ENCODE results near the gene RPRD1B.
A peak's percentile ranks its signal among the peaks of the same experiment; 100 is the strongest.

The RPRD1B gene

DNA sequence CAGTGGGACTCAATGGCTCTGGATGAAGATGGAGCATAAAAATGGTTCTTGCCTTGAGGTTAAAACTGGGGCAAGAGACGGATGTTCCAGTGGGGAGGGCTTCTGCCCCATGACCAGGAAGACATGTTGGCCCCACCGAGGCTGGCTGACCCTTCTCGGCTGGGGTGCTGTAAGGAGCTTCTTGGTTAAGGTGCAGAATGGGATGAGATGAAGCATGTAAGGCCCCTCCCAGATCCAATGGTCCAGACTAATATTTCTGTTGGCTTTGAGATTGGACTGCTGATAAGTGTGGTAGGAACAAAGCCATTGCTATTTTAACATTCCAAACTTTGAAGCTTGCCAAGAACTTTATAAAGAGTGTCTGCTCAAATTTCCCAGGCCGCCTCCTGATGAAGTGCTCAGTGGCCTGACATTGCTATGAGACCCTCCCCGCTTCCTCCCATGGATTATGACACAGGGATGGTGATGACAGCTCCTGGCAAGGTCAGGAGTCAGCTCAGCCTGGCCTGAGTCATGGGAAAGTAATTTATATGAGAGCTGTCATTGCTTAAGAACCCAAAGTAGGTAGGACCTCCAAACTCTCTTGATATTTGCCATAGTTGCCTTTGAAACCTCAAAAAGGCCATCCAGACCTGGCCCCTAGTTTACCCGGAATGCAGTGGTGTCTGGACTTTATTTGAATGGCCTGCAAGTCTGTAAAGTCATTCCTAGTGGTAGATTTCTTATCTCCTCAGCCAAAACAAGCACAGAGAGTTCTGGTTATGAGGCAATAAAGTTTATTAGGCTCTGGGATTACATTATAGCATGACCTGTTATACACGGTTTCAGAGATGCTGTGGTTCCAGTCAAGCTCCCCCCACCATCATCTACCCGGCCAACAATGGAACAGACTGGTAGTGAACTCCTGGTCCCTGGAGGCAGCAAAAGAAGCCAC, 76.3 kb downstream of the RPRD1B start:
- H3K9ac ChIP-seq (ENCODE audit: low read depth in 1 of 2, low read length in 2 of 2) = no peak overlapping the region
- peaks cover 18% of the 10 kb centered on the region in 2 donors for H3K4me1 ChIP-seq (ENCODE audit: control insufficient read depth in 2 of 2, insufficient read depth in 2 of 2, low read length in 2 of 2)
- peak overlapping the region; percentile 45 to 49 for H3K27ac ChIP-seq (ENCODE audit: low read depth in 2 of 2, low read length in 2 of 2)
- no peak overlapping the region for H3K4me3 ChIP-seq (ENCODE audit: low read length in 2 of 2)
- no peaks in the 10 kb centered on the region for H3K36me3 ChIP-seq (ENCODE audit: control insufficient read depth in 2 of 2, insufficient read depth in 2 of 2, low read length in 2 of 2)
- peaks cover 2 to 9% of the 10 kb centered on the region in 2 donors for H3K27me3 ChIP-seq (ENCODE audit: control insufficient read depth in 2 of 2, insufficient read depth in 2 of 2, low read length in 2 of 2)
- no peaks in the 10 kb centered on the region for H3K9me3 ChIP-seq (ENCODE audit: control insufficient read depth in 2 of 2, low read length in 2 of 2)

DNA sequence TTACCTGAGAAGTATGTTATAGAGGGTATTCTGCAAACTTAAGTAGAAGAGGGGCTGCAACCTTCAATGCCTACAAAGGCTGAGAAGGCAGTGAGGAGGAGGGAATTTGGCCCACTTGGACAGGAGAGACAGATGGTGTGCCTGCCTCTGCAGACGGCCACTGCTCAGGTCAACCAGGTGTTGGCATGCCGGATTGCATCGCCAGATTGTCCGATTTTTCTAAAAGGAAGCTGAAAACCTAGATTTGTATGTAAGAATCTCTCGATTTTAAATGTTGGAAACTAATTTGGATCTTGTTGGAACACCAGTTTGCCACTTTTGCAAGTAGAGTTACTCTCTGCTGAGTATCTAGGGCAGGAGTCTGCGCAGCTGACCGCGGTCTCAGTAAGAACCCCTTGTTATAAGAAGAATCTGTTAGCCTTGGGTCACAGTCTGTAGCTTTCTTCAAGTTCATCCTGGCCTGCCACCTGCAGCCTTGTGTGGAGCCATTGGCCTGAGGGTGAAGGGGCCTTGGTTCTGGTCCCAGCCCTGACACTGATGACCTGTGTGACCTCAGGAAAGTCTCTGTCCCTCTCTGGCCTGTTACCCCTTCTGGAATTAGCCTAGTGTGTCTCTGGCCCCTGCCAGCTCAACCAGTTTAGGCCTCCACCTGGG, 77.1 kb downstream of the RPRD1B start:
- Histone ChIP-seq H3K4me1 (ENCODE audit: control insufficient read depth in 2 of 2, insufficient read depth in 2 of 2, low read length in 2 of 2) (peaks cover 18% of the 10 kb centered on the region in 2 donors), H3K27me3 (ENCODE audit: control insufficient read depth in 2 of 2, insufficient read depth in 2 of 2, low read length in 2 of 2) (peaks cover 2 to 9% of the 10 kb centered on the region in 2 donors), H3K27ac (ENCODE audit: low read depth in 2 of 2, low read length in 2 of 2) (peak overlapping the region in 1 of 2 donors; percentile 14), H3K4me3 (ENCODE audit: low read length in 2 of 2) (no peak overlapping the region), H3K9me3 (ENCODE audit: control insufficient read depth in 2 of 2, low read length in 2 of 2) (no peaks in the 10 kb centered on the region), H3K36me3 (ENCODE audit: control insufficient read depth in 2 of 2, insufficient read depth in 2 of 2, low read length in 2 of 2) (no peaks in the 10 kb centered on the region), H3K9ac (ENCODE audit: low read depth in 1 of 2, low read length in 2 of 2) (no peak overlapping the region)

DNA sequence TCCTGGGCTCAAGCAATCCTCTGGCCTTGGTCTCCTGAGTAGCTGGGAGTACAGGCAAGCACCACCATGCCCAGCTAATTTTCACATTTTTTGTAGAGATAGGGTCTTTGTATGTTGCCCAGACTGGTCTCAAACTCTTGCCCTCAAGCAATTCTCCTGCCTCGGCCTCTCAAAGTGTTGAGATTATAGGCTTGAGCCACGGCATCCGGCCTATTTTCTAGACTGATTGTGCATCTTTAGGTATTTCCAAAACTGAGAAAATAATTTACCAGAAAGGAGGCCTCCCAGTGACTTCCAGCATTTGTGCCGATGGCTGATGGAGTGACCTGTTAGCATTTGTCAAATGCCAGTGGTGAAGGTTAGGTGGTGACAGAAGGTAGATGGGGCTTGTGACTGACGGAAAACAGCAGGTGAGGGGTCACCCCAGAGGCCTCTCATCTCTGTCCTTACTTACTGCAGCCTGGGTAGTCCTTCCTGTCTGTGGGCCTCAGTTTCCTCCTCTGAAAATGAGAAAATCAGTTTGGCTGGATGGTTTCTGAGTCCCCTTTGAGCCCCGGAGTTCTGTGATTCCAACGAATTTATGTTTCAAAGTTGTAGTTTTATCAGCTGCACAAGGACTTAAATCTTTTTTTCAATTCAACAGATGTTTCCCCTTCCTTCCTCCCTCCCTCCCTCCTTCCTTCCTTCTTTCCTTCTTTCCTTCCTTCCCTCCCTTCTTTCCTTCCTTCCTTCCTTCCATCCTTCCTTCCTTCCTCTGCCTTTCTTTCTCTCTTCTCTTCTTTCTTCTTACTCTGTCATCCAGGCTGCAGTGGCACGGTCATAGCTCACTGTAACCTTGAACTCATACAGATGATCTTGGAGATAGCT, 78.1 kb downstream of the RPRD1B start:
- no peak overlapping the region for H3K9ac ChIP-seq (ENCODE audit: low read depth in 1 of 2, low read length in 2 of 2)
- no peak overlapping the region for H3K27ac ChIP-seq (ENCODE audit: low read depth in 2 of 2, low read length in 2 of 2)
- no peaks in the 10 kb centered on the region for H3K9me3 ChIP-seq (ENCODE audit: control insufficient read depth in 2 of 2, low read length in 2 of 2)
- peaks cover 2 to 9% of the 10 kb centered on the region in 2 donors for H3K27me3 ChIP-seq (ENCODE audit: control insufficient read depth in 2 of 2, insufficient read depth in 2 of 2, low read length in 2 of 2)
- no peak overlapping the region for H3K4me3 ChIP-seq (ENCODE audit: low read length in 2 of 2)
- H3K4me1 ChIP-seq (ENCODE audit: control insufficient read depth in 2 of 2, insufficient read depth in 2 of 2, low read length in 2 of 2) = peaks cover 18% of the 10 kb centered on the region in 2 donors
- H3K36me3 ChIP-seq (ENCODE audit: control insufficient read depth in 2 of 2, insufficient read depth in 2 of 2, low read length in 2 of 2) = no peaks in the 10 kb centered on the region

DNA sequence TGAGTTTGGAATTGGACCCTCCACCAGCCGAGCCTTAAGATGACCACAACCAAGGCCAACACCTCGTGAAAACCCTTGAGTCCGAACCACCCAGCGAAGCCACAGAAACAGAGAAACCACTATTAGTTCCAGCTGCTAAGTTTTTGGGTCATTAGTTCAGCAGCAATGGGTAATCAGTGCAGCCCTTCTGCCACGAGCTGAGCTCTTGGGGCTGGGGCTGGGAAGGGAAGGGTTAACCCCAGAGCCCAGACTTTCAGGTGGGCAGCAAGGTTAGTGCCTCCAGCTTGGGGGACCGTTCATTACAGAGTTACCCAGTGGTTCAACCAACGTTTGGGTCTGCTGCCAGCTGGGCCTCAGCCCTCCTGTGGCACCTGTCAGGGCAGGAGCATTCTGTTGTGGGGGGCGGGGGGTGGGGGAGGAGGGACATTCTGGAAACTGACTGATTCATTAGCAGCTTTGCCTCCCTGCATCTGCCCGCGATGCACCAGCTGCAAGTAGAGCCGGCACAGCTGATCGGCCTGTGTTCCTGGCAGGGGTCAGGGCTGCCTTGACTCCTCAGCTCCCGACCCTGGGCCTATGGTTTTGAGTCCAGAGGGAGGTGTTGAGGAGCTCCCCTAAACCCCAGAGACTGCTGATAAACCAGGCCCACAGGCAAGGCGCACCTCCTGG, 78.8 kb downstream of the RPRD1B start:
- H3K4me1 ChIP-seq (ENCODE audit: control insufficient read depth in 2 of 2, insufficient read depth in 2 of 2, low read length in 2 of 2) = peaks cover 18% of the 10 kb centered on the region in 2 donors
- H3K27ac ChIP-seq (ENCODE audit: low read depth in 2 of 2, low read length in 2 of 2) = no peak overlapping the region

GRCh38 chr20:38112930-38113294, 79.4 kb downstream of the RPRD1B start:
- Histone ChIP-seq H3K36me3 (ENCODE audit: control insufficient read depth in 2 of 2, insufficient read depth in 2 of 2, low read length in 2 of 2) (no peaks in the 10 kb centered on the region), H3K9me3 (ENCODE audit: control insufficient read depth in 2 of 2, low read length in 2 of 2) (no peaks in the 10 kb centered on the region), H3K9ac (ENCODE audit: low read depth in 1 of 2, low read length in 2 of 2) (no peak overlapping the region), H3K27ac (ENCODE audit: low read depth in 2 of 2, low read length in 2 of 2) (no peak overlapping the region), H3K4me1 (ENCODE audit: control insufficient read depth in 2 of 2, insufficient read depth in 2 of 2, low read length in 2 of 2) (peaks cover 18% of the 10 kb centered on the region in 2 donors), H3K27me3 (ENCODE audit: control insufficient read depth in 2 of 2, insufficient read depth in 2 of 2, low read length in 2 of 2) (peaks cover 2 to 9% of the 10 kb centered on the region in 2 donors), H3K4me3 (ENCODE audit: low read length in 2 of 2) (no peak overlapping the region)

More for the DNA sequence above, 78.8 kb downstream of the RPRD1B start:
- H3K4me3 ChIP-seq (ENCODE audit: low read length in 2 of 2) = no peak overlapping the region
- H3K27me3 ChIP-seq (ENCODE audit: control insufficient read depth in 2 of 2, insufficient read depth in 2 of 2, low read length in 2 of 2) = peaks cover 2 to 9% of the 10 kb centered on the region in 2 donors
- no peaks in the 10 kb centered on the region for H3K9me3 ChIP-seq (ENCODE audit: control insufficient read depth in 2 of 2, low read length in 2 of 2)
- H3K36me3 ChIP-seq (ENCODE audit: control insufficient read depth in 2 of 2, insufficient read depth in 2 of 2, low read length in 2 of 2) = no peaks in the 10 kb centered on the region
- H3K9ac ChIP-seq (ENCODE audit: low read depth in 1 of 2, low read length in 2 of 2) = no peak overlapping the region

DNA sequence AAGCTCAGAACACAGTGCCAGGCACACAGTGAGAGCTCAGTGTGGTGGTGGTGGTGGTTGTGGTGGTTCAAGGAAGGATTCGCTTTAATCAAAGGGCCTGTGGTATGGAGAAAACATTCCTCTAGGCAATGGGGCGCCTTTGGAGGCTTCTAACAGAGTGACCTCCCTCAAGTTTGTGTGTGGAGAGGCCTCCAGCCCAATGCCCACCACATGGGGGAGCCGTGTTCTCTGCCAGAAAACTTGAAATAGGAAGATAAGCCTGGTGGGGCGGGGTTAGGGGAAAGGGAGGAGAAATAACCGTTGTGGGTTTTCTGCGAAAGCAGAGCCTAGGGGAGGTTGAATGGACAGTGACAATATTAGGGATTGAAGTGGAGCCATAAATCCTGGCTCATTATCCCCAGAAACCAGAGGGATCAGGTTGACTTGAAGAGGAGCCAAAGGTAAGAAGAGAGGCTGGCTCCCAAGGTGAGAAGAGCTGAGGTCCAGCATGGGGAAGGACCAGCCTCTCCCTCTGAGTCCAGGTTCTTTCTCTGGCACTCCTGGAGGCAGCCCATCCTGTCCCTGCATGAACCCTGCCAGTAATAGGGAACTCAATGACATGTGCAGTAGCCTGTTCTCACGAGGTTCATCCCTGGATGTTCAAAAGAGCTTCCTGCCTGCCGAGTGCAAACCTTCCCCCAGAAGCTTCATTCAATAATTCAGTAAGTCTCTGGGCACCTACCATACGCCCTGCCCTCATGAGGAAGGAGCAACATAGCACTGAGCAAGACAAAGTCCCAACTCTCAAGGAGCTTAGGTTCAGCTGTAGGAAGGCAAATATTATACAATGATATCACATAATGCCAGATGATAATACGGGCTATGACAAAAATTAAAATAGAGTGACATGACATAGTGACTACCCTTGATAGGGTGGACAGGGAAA, 80.1 kb downstream of the RPRD1B start:
- Histone ChIP-seq H3K9me3 (ENCODE audit: control insufficient read depth in 2 of 2, low read length in 2 of 2) (no peaks in the 10 kb centered on the region), H3K4me1 (ENCODE audit: control insufficient read depth in 2 of 2, insufficient read depth in 2 of 2, low read length in 2 of 2) (peaks cover 18% of the 10 kb centered on the region in 2 donors), H3K4me3 (ENCODE audit: low read length in 2 of 2) (no peak overlapping the region), H3K27me3 (ENCODE audit: control insufficient read depth in 2 of 2, insufficient read depth in 2 of 2, low read length in 2 of 2) (peaks cover 2 to 9% of the 10 kb centered on the region in 2 donors), H3K36me3 (ENCODE audit: control insufficient read depth in 2 of 2, insufficient read depth in 2 of 2, low read length in 2 of 2) (no peaks in the 10 kb centered on the region), H3K9ac (ENCODE audit: low read depth in 1 of 2, low read length in 2 of 2) (no peak overlapping the region), H3K27ac (ENCODE audit: low read depth in 2 of 2, low read length in 2 of 2) (no peak overlapping the region)

- H3K9ac ChIP-seq (ENCODE audit: low read depth in 1 of 2, low read length in 2 of 2) = no peak overlapping the region
- H3K27ac ChIP-seq (ENCODE audit: low read depth in 2 of 2, low read length in 2 of 2) = no peak overlapping the region
- peaks cover 16 to 17% of the 10 kb centered on the region in 2 donors for H3K4me1 ChIP-seq (ENCODE audit: control insufficient read depth in 2 of 2, insufficient read depth in 2 of 2, low read length in 2 of 2)
- H3K9me3 ChIP-seq (ENCODE audit: control insufficient read depth in 2 of 2, low read length in 2 of 2) = no peaks in the 10 kb centered on the region
- H3K36me3 ChIP-seq (ENCODE audit: control insufficient read depth in 2 of 2, insufficient read depth in 2 of 2, low read length in 2 of 2) = no peaks in the 10 kb centered on the region
- H3K27me3 ChIP-seq (ENCODE audit: control insufficient read depth in 2 of 2, insufficient read depth in 2 of 2, low read length in 2 of 2) = peaks cover 2 to 9% of the 10 kb centered on the region in 2 donors
- H3K4me3 ChIP-seq (ENCODE audit: low read length in 2 of 2) = no peak overlapping the region
These were observed 80.8 kb downstream of the RPRD1B start for GRCh38 chr20:38114353-38114791.

GRCh38 chr20:38115205-38115604, 81.7 kb downstream of the RPRD1B start:
- H3K9ac ChIP-seq (ENCODE audit: low read depth in 1 of 2, low read length in 2 of 2) = no peak overlapping the region
- H3K36me3 ChIP-seq (ENCODE audit: control insufficient read depth in 2 of 2, insufficient read depth in 2 of 2, low read length in 2 of 2) = no peaks in the 10 kb centered on the region
- no peaks in the 10 kb centered on the region for H3K9me3 ChIP-seq (ENCODE audit: control insufficient read depth in 2 of 2, low read length in 2 of 2)
- H3K4me1 ChIP-seq (ENCODE audit: control insufficient read depth in 2 of 2, insufficient read depth in 2 of 2, low read length in 2 of 2) = peaks cover 8 to 10% of the 10 kb centered on the region in 2 donors
- H3K27me3 ChIP-seq (ENCODE audit: control insufficient read depth in 2 of 2, insufficient read depth in 2 of 2, low read length in 2 of 2) = peaks cover 2 to 9% of the 10 kb centered on the region in 2 donors
- H3K27ac ChIP-seq (ENCODE audit: low read depth in 2 of 2, low read length in 2 of 2) = no peak overlapping the region
- H3K4me3 ChIP-seq (ENCODE audit: low read length in 2 of 2) = no peak overlapping the region

GRCh38 chr20:38115896-38116295, 82.3 kb downstream of the RPRD1B start:
- no peak overlapping the region for H3K9ac ChIP-seq (ENCODE audit: low read depth in 1 of 2, low read length in 2 of 2)
- no peaks in the 10 kb centered on the region for H3K36me3 ChIP-seq (ENCODE audit: control insufficient read depth in 2 of 2, insufficient read depth in 2 of 2, low read length in 2 of 2)
- peaks cover 1 to 4% of the 10 kb centered on the region in 2 donors for H3K4me1 ChIP-seq (ENCODE audit: control insufficient read depth in 2 of 2, insufficient read depth in 2 of 2, low read length in 2 of 2)
- H3K9me3 ChIP-seq (ENCODE audit: control insufficient read depth in 2 of 2, low read length in 2 of 2) = no peaks in the 10 kb centered on the region
- H3K27ac ChIP-seq (ENCODE audit: low read depth in 2 of 2, low read length in 2 of 2) = no peak overlapping the region
- peaks cover 2 to 6% of the 10 kb centered on the region in 2 donors for H3K27me3 ChIP-seq (ENCODE audit: control insufficient read depth in 2 of 2, insufficient read depth in 2 of 2, low read length in 2 of 2)
- no peak overlapping the region for H3K4me3 ChIP-seq (ENCODE audit: low read length in 2 of 2)

Data from mucosa of rectum (tissue), 2 donors.